Measurements from ENCODE around the gene FOXP1.

The FOXP1 gene

GRCh38 chr3:71238355-71238757 lies 345.2 kb downstream of the FOXP1 start:
- DNase-seq (ENCODE audit: low read depth), result no peak

- no peak for DNase-seq (ENCODE audit: low read depth)
Measured at GRCh38 chr3:71237672-71238071, 345.9 kb downstream of the FOXP1 start.

GRCh38 chr3:71235846-71236245 lies 347.7 kb downstream of the FOXP1 start:
- no peak for DNase-seq (ENCODE audit: low read depth)

GRCh38 chr3:71232895-71233294 lies 350.6 kb downstream of the FOXP1 start:
- DNase-seq (ENCODE audit: low read depth), result no peak

- no peak for DNase-seq (ENCODE audit: low read depth)
Measured at GRCh38 chr3:71232175-71232679, 351.3 kb downstream of the FOXP1 start.

GRCh38 chr3:71231680-71232079 lies 351.8 kb downstream of the FOXP1 start:
- no peak for DNase-seq (ENCODE audit: low read depth)

GRCh38 chr3:71229905-71230657 lies 353.4 kb downstream of the FOXP1 start:
- DNase-seq (ENCODE audit: low read depth), result no peak

GRCh38 chr3:71228156-71228866 lies 355.2 kb downstream of the FOXP1 start:
- no peak for DNase-seq (ENCODE audit: low read depth)

- no peak for DNase-seq (ENCODE audit: low read depth)
Measured at GRCh38 chr3:71227270-71227661, 356.3 kb downstream of the FOXP1 start.

GRCh38 chr3:71226565-71227269 lies 356.8 kb downstream of the FOXP1 start:
- DNase-seq (ENCODE audit: low read depth), result no peak

GRCh38 chr3:71225951-71226564 lies 357.5 kb downstream of the FOXP1 start:
- DNase-seq (ENCODE audit: low read depth), result no peak

- no peak for DNase-seq (ENCODE audit: low read depth)
Measured at GRCh38 chr3:71225002-71225684, 358.4 kb downstream of the FOXP1 start.

- DNase-seq (ENCODE audit: low read depth), result no peak
Measured at GRCh38 chr3:71219744-71220638, 363.5 kb downstream of the FOXP1 start.

- no peak for DNase-seq (ENCODE audit: low read depth)
Measured at GRCh38 chr3:71218508-71218907, 365.0 kb downstream of the FOXP1 start.

GRCh38 chr3:71217640-71218222 lies 365.8 kb downstream of the FOXP1 start:
- no peak for DNase-seq (ENCODE audit: low read depth)

GRCh38 chr3:71215351-71215750 lies 368.2 kb downstream of the FOXP1 start:
- DNase-seq (ENCODE audit: low read depth), result no peak

GRCh38 chr3:71214797-71215196 lies 368.7 kb downstream of the FOXP1 start:
- DNase-seq (ENCODE audit: low read depth), result no peak

- no peak for DNase-seq (ENCODE audit: low read depth)
Measured at GRCh38 chr3:71214016-71214415, 369.5 kb downstream of the FOXP1 start.

GRCh38 chr3:71211083-71211482 lies 372.4 kb downstream of the FOXP1 start:
- no peak for DNase-seq (ENCODE audit: low read depth)

- no peak for DNase-seq (ENCODE audit: low read depth)
Measured at GRCh38 chr3:71210257-71211007, 373.1 kb downstream of the FOXP1 start.
